CD4-positive, alpha-beta T cell treated with Interleukin-10 for 1 hour (primary cell): ENCODE results near the gene HDGFL2.
A peak's percentile ranks its signal among the peaks of the same experiment; 100 is the strongest.
"Not testable (repeated sequence)": the region's sequence is repeated elsewhere in the genome, so short reads cannot be mapped to it uniquely, and the experiment has no call there.

Experiments
- DNase-seq: peaks from one replicate; pipeline ENCODE4 v3.0.0-alpha.2; 2020

The HDGFL2 gene

GRCh38 chr19:4517451-4518057, 45.5 kb downstream of the HDGFL2 start:
- no peak for DNase-seq

DNA sequence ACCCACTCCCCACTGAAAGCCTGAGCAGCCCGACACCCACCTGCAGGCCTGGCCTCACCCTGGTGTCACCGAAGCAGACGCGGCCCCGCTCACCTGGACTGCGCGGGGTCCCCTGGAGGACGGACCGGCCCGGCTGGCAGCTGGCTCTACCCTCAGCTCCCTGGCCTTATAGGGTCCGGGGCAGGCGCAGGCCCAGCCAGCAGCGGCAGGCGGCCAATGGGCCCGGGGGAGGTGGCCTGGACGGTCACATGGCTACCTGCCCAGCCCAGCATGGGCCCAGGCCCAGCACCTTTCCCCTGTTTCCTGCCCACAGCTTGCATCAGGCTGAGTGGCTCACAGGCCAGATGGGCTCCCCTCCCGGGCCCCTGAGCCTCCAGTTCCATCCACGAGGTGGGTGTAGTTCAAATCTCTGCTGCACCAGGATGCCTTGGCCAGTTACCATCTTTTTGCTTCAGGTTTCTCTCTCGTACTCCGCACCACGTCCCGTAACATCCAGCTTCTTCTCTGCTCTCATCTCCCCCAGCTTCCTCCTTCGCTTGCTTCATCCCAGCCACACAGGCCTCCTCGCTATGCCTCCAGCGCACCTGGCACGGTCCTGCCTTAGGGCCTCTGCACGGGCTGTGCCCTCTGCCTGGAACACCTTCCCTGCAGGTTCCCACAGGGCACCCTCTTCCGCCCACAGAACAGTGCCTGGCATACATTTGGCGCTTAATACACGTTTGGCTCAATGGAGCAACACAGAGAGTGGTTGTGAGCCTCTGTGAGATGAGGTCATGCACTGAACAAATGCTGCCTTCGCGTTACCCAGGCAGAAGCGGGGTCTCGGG, 46.5 kb downstream of the HDGFL2 start, which contains the start of gene PLIN4:
Gene PLIN4, minus strand, starts transcription at position 142 of the 827 bp plus-strand sequence. CDS start 214 bp downstream, outside the sequence.
- no peak for DNase-seq

DNA sequence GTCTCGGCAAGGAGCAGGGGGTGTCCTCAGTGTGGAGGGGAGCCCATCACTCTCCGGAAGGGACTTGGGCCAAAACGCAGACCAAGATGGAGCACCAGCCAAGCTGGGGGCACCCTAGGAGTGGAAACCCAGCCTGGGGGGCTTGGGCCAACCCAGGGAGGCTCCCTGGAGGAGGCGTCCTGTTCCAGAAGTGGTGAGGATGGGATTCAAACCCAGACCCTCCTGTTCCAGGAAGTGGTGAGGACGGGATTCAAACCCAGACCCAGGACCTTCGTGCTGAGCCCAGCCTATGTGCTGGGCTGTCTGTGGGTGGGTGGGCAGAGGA, 47.0 kb downstream of the HDGFL2 start:
- no peak for DNase-seq

DNA sequence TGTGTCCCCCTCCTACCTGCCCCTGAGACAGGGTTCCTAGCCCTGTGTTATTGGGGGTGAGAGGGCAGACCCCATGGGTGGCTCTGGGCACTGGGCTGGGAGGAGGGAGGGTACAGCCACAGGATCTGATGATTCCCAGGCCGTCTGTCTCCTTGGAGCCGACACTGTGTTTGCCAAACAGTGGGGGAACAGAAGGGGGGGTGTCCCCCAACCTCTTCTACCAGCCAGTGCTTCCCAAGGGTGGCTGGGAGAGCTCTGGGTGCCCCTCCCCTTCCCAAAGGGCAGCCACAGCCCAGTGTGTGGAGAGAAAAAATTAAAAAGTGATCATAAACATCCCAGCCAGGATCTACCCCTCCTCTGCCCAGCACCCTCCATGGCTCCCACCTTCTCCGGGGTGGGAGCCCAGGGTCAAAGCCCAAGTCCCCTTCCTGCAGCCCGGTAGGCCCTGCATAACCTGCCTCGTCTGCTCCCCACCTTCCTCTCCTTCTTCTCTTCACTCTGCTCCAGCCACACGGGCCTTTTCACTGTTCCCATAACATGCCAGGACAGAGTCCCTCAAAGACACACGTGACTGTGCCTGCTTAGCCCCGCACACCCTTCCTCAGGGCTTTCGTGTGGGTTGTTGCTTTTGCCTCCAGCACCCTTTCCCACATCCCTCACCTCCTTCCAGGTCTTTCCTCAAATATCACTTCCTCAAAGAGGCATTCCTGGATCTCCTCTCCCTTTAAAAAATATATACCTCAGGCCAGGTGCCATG, 47.6 kb downstream of the HDGFL2 start:
- no peak for DNase-seq

DNA sequence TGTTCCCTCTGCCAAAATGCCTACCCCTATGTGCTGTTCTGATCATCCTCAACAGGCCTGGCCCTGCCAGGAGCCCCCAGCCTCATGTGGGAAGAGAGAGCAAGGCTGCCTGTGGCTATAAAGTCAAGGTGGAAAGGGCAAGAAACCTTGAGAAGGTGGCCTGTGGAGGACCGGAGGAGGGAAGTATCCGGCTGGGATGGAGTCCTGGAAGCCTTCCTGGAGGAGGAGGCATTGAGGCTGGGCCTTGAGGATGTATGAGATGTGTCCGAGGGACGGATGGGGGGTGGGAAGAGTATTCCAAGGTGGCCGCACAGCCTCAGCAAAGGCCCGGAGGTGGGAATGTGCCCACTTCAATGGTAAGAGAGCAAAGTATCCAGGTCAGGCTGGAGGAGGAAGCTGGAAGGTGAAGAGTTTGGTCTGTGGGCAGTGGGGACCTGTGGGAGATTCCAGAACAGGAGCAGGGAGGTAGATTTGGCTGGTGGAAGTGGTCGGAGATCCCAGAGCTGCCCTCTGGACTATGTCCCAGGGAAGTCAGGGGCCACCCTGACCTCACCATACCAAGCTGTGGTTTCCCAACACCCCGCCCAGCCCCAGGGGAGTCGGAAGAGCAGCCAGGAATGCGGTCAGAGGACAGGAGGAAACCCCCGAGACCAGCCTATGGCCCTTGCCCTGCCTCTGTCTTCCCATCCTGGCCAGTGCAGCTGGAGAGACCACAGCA, 49.2 kb downstream of the HDGFL2 start:
- DNase-seq, result no peak

DNA sequence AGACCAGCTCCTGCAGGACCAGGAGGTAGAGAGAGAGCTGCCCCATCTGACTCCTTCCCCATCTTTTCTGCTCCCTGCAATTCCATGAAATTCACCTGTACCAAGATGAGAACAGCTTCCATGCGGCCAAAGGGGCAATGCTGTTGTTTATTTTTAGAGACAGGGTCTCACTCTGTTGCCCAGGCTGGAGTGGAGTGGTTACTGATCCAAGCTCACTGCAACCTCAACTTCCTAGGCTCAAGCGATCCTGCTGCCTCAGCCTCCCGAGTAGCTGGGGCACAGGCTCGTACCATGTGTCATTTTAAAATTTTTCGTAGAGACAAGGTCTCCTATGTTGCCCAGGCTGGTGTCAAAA, 49.8 kb downstream of the HDGFL2 start:
- no peak for DNase-seq

GRCh38 chr19:4522291-4523002, 50.4 kb downstream of the HDGFL2 start:
- DNase-seq, result no peak

GRCh38 chr19:4523306-4524110, 51.4 kb downstream of the HDGFL2 start:
- DNase-seq, result peak; percentile 16

GRCh38 chr19:4524808-4525562, 52.9 kb downstream of the HDGFL2 start:
- DNase-seq, result peak; percentile 62

DNA sequence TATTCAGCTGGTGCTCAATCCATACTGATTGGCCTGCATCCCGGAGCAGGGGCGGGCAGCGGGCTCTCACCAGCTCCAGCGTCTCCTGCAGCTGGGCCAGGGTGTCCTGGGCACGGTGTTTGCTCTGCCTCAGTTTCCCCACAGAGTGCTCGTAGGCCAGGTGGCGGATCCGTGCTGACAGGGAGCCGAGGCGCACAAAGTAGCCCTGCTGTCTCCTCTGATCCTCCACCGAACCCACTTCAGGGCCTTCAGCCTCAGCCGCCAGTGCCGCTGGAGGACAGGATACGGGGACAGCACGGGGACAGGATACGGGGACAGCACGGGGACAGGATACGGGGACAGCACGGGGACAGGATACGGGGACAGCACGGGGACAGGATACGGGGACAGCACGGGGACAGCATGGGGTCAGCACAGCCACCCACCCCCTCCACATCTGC, 53.5 kb downstream of the HDGFL2 start:
- no peak for DNase-seq

GRCh38 chr19:4527377-4527776, 55.3 kb downstream of the HDGFL2 start:
- not testable (repeated sequence) for DNase-seq

DNA sequence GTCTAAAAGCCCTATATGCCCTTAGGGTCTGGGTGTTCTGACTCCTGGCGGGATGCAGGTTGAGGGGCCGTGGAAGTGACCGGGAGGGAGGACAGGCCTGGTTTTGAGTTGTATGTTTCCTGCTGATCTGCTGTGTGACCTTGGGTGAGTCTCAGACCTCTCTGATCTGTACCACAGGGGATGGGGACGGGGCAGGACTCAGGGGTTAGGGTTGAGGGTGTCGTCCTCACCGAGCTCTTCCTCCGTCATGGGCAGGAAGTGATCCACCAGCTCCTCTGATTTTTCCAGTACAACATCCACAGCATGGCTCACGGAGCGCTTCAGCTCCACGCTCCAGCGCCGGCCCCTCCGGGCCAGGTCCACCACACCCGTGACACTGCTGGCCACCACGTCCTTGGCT, 56.7 kb downstream of the HDGFL2 start:
- no peak for DNase-seq

GRCh38 chr19:4529924-4530522, 57.9 kb downstream of the HDGFL2 start:
- no peak for DNase-seq

- DNase-seq, result no peak
These were observed 59.6 kb downstream of the HDGFL2 start for GRCh38 chr19:4531562-4532165.

DNA sequence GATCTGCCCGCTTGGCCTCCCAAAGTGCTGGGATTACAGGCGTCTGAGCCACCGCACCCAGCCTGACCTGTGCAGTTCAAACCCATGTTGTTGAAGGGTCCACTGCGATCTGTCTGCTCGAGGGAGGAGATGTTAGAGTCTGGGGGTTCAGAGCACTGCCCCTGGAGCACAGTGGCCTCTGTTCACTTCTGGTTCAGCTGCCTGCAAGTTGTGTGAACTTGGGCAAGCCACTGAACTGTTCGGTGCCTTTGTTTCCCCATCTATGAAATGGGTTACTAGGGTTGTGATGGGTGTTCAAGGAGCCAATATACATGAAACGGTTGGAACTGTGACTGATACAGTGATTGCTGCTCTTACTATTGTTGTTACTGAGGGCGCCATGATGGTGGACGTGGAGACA, 61.2 kb downstream of the HDGFL2 start:
- no peak for DNase-seq

GRCh38 chr19:4533835-4534424, 61.8 kb downstream of the HDGFL2 start:
- DNase-seq, result no peak

- DNase-seq, result peak; percentile 56
These were observed 63.0 kb downstream of the HDGFL2 start, which contains the start of gene PLIN5 for GRCh38 chr19:4534836-4535658. Gene PLIN5, minus strand, starts transcription at chr19:4535224. Its CDS starts 1,150 bp downstream, at chr19:4534074.

GRCh38 chr19:4536798-4537197, 64.7 kb downstream of the HDGFL2 start:
- no peak for DNase-seq
